KMS-11 (cell line): Measurements from ENCODE around the gene HCRTR1.

ENCODE experiments used
- H2AFZ ChIP-seq: fragments of 200-600 bp; sonication (generic); 2 replicates; pipeline ENCODE4 v1.6.1; 2016; ENCODE audit warnings: antibody characterized with exemption, mixed run types, low read depth
- H3K27ac ChIP-seq: fragments of 200-600 bp; sonication (generic); 2 replicates; pipeline ENCODE4 v1.6.1; 2016; ENCODE audit warnings: mild to moderate bottlenecking, mixed run types
- H3K27me3 ChIP-seq: fragments of 200-600 bp; sonication (generic); 2 replicates; pipeline ENCODE4 v1.6.1; 2017; ENCODE audit warnings: mild to moderate bottlenecking, low read depth, mixed run types, moderate library complexity; ENCODE audit not compliant: insufficient read depth
- H3K36me3 ChIP-seq: fragments of 200-600 bp; sonication (generic); 2 replicates; pipeline ENCODE4 v1.6.1; 2017; ENCODE audit warnings: mild to moderate bottlenecking, mixed run types; ENCODE audit not compliant: insufficient read depth
- H3K4me1 ChIP-seq: fragments of 200-600 bp; sonication (generic); 2 replicates; pipeline ENCODE4 v1.6.1; 2016; ENCODE audit warnings: mild to moderate bottlenecking, low read depth, mixed run types; ENCODE audit not compliant: poor library complexity, severe bottlenecking
- H3K4me2 ChIP-seq: fragments of 200-600 bp; sonication (generic); 2 replicates; pipeline ENCODE4 v1.7.0; 2016; ENCODE audit warnings: mild to moderate bottlenecking, mixed run types
- H3K4me3 ChIP-seq: fragments of 200-600 bp; sonication (generic); IDR thresholded peaks from 2 replicates; pipeline ENCODE4 v1.6.1; 2017; ENCODE audit warnings: low read depth, low read length, mixed read lengths; ENCODE audit not compliant: insufficient read depth
- H3K79me2 ChIP-seq: fragments of 200-600 bp; sonication (generic); 2 replicates; pipeline ENCODE4 v1.6.1; 2016; ENCODE audit warnings: low read depth, mixed run types; ENCODE audit not compliant: insufficient read depth
- H3K9ac ChIP-seq: fragments of 200-600 bp; sonication (generic); 2 replicates; pipeline ENCODE4 v1.6.1; 2016; ENCODE audit warnings: mild to moderate bottlenecking, mixed run types
- H4K20me1 ChIP-seq: fragments of 200-600 bp; sonication (generic); 2 replicates; pipeline ENCODE4 v1.6.1; 2016; ENCODE audit warnings: mild to moderate bottlenecking, mixed run types; ENCODE audit not compliant: insufficient read depth
- TF ChIP-seq, protein P1 (sequence below): fragments of 200-600 bp; sonication (generic); conservative IDR thresholded peaks from 2 replicates; pipeline ENCODE4 v1.6.1; 2017; ENCODE audit warnings: low read depth, mild to moderate bottlenecking, antibody characterized with exemption, low read length, moderate library complexity, mixed read lengths

HCRTR1 gene

DNA sequence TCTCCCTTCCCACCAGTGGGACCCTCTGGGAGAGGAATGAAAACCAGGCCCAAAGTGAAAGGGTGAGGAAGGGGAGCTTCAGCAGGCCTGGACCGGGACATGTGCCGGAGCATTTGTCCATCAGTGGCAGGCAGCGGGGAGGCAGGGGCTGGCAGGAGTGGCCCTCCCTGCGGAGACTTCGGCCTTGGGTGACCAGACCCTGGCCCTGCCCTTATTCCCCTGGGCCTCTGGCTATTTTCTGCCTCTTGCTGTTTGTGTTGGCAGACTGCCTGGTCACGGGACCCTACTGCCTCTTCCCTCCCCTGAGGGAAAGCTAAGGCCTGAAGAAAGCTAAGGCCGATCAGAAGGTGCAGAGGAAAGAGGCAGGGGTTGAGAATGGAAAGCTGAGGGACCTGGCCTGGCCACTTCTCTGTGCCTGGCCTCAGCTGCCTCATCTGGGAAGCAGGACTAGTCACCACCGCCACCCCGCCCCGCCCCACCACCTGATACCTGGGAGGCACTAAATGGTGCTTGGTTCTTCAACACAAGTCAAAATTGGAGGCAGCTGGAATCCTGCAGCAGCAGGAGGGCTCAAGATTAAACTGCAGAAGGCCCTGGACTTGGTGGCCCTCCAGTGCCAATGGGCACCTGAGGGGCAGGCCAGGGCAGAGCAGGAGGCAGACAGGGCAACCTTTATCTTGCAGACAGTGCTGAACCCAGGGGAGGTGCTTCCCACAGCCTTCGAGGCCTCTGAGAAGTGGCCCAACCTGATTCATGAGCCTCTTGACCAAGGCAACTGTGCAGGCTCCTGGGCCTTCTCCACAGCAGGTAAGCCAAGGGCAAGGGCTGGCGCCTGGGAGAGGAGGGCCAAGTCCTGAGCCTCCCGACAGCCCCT lies 33.3 kb upstream of the HCRTR1 start:
- TF ChIP-seq, protein P1, sequence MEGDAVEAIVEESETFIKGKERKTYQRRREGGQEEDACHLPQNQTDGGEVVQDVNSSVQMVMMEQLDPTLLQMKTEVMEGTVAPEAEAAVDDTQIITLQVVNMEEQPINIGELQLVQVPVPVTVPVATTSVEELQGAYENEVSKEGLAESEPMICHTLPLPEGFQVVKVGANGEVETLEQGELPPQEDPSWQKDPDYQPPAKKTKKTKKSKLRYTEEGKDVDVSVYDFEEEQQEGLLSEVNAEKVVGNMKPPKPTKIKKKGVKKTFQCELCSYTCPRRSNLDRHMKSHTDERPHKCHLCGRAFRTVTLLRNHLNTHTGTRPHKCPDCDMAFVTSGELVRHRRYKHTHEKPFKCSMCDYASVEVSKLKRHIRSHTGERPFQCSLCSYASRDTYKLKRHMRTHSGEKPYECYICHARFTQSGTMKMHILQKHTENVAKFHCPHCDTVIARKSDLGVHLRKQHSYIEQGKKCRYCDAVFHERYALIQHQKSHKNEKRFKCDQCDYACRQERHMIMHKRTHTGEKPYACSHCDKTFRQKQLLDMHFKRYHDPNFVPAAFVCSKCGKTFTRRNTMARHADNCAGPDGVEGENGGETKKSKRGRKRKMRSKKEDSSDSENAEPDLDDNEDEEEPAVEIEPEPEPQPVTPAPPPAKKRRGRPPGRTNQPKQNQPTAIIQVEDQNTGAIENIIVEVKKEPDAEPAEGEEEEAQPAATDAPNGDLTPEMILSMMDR, result no peak
- H4K20me1 ChIP-seq, result no peaks in the 10 kb centered on the region
- H3K9ac ChIP-seq, result no peak overlapping the region
- H3K4me2 ChIP-seq, result no peak overlapping the region
- H3K36me3 ChIP-seq, result no peaks in the 10 kb centered on the region
- H3K4me3 ChIP-seq, result no peak overlapping the region
- H3K4me1 ChIP-seq, result no peaks in the 10 kb centered on the region
- peaks cover 3% of the 10 kb centered on the region; the same call in 1 of the 2 replicates for H3K27me3 ChIP-seq
- H2AFZ ChIP-seq, result no peak overlapping the region
- no peaks in the 10 kb centered on the region for H3K79me2 ChIP-seq
- no peak overlapping the region for H3K27ac ChIP-seq

DNA sequence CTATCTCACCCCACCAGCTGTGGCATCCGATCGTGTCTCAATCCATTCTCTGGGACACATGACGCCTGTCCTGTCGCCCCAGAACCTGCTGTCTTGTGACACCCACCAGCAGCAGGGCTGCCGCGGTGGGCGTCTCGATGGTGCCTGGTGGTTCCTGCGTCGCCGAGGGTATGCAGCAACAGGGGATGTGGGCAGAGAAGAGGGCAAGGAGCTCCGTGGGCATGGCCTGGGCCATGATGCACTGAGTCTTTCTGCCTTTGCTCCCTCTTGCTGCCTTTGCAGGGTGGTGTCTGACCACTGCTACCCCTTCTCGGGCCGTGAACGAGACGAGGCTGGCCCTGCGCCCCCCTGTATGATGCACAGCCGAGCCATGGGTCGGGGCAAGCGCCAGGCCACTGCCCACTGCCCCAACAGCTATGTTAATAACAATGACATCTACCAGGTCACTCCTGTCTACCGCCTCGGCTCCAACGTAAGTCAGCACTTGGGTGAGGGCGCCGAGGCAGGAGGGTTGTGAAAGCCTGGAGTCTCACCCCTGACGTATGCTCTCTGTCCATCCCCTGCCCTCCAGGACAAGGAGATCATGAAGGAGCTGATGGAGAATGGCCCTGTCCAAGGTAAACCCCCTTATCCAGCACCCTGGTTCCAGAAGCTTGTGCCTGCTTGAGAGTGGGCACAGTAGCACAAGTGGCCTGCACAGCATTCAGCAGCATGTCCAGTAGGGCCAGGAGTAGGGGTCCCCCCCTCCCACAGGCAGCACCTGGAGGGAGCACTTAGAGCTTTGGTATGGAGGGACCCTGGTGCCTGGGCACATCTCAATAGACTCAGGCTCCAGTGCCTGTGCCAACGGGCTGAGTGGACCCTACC lies 32.4 kb upstream of the HCRTR1 start:
- Histone ChIP-seq H3K36me3 (no peaks in the 10 kb centered on the region), H3K4me3 (no peak overlapping the region), H3K9ac (no peak overlapping the region), H3K27ac (no peak overlapping the region), H3K4me2 (no peak overlapping the region), H2AFZ (no peak overlapping the region), H4K20me1 (no peaks in the 10 kb centered on the region), H3K79me2 (no peaks in the 10 kb centered on the region), H3K27me3 (peaks cover 3% of the 10 kb centered on the region; the same call in 1 of the 2 replicates), H3K4me1 (no peaks in the 10 kb centered on the region)
- TF ChIP-seq, protein P1, result no peak

DNA sequence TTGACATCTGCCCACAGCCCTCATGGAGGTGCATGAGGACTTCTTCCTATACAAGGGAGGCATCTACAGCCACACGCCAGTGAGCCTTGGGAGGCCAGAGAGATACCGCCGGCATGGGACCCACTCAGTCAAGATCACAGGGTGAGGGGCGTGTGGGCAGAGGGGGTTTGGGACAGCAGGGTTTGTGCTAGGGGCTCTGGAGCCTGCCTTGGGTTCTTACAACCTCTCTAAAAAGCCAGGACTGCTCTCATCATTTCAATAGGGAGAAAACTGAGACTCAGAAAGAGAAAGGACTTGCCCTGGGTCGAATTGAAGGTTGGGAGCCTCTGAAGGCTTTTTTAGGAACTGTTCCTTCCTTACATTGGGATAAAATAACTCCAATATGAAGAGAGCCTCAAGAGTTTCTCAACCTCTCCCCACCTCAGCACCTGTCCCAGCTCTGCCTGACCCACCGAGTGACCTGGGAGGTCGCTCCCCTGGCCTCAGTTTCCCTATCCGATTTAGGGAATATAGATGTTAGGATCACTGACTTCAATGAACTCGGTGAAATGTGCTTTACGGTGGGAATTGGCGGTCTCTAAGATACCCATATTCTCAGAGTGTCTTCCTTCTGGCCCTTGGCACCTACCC lies 31.6 kb upstream of the HCRTR1 start:
- H3K4me2 ChIP-seq, result no peak overlapping the region
- no peak overlapping the region for H3K9ac ChIP-seq

More for the DNA sequence above, 31.6 kb upstream of the HCRTR1 start:
- H3K27me3 ChIP-seq, result peaks cover 3% of the 10 kb centered on the region; the same call in 1 of the 2 replicates
- no peak overlapping the region for H2AFZ ChIP-seq
- H3K4me1 ChIP-seq, result no peaks in the 10 kb centered on the region
- no peak overlapping the region for H3K27ac ChIP-seq
- H4K20me1 ChIP-seq, result no peaks in the 10 kb centered on the region
- TF ChIP-seq, protein P1, result no peak
- no peaks in the 10 kb centered on the region for H3K79me2 ChIP-seq
- no peak overlapping the region for H3K4me3 ChIP-seq
- no peaks in the 10 kb centered on the region for H3K36me3 ChIP-seq
